K562 (cell line): ENCODE results near the gene SFXN2. TPM values are rescaled to one million over a fixed set of nuclear protein-coding genes. Genes with fewer than 3 reads are reported as not detected.

Experiments
- ADNP ChIP-seq: fragments of 200-800 bp; sonication (Bioruptor generic); IDR thresholded peaks from 2 replicates; pipeline ENCODE4 v1.6.1; 2016; ENCODE audit warnings: missing genetic modification characterization, missing compliant biosample characterization
- CBFA2T3 ChIP-seq: fragments of 450-650 bp; IDR thresholded peaks from 2 replicates; pipeline ENCODE4 v1.6.1; 2017
- CBX3 ChIP-seq, 2 experiments: IDR thresholded peaks; 1 replicate in 1 of 2; 2 replicates in 1 of 2; pipeline ENCODE4 v1.6.1; 2012; ENCODE audit warnings: inconsistent platforms in 2 of 2, low read length in 2 of 2, borderline replicate concordance in 1 of 2, control low read depth in 1 of 2
- CCNT2 ChIP-seq: IDR thresholded peaks from 2 replicates; pipeline ENCODE4 v1.6.1; 2011; ENCODE audit warnings: borderline replicate concordance, low read depth, mild to moderate bottlenecking, moderate library complexity, mixed read lengths, low read length; ENCODE audit not compliant: insufficient read length; ENCODE audit errors: extremely low read depth
- CXXC5 ChIP-seq: fragments of 250-450 bp; sonication (Bioruptor Pico); IDR thresholded peaks from 2 replicates; pipeline ENCODE4 v1.8.0; 2022; ENCODE audit warnings: inconsistent platforms, mild to moderate bottlenecking, moderate library complexity
- EP400 ChIP-seq: fragments of 450-650 bp; IDR thresholded peaks from 2 replicates; pipeline ENCODE4 v1.6.1; 2017; ENCODE audit warnings: antibody characterized with exemption, mild to moderate bottlenecking, moderate library complexity
- JUND ChIP-seq, 2 experiments: IDR thresholded peaks; 2 replicates in 1 of 2; 3 replicates in 1 of 2; pipeline ENCODE4 v1.6.1; 2011; ENCODE audit warnings: borderline replicate concordance in 2 of 2, low read depth in 2 of 2, low read length in 2 of 2, improper control_type of control experiment in 1 of 2, missing biosample characterization in 1 of 2, missing genetic modification characterization in 1 of 2, missing genetic modification reagents in 1 of 2
- MED1 ChIP-seq: sonication (generic); formaldehyde crosslinking; IDR thresholded peaks from 2 replicates; pipeline ENCODE4 v1.8.1; 2023; ENCODE audit warnings: missing genetic modification reagents, borderline replicate concordance
- MYC ChIP-seq, 2 experiments: fragments of 250-450 bp in 1 of 2; sonication (Bioruptor Pico) in 1 of 2; IDR thresholded peaks; 2 replicates each; pipeline versions ENCODE4 v1.5.1 to v1.6.1; 2012 to 2021; ENCODE audit warnings: low read depth in 2 of 2, borderline replicate concordance in 1 of 2, improper control_type of control experiment in 1 of 2, low read length in 1 of 2, mild to moderate bottlenecking in 1 of 2, moderate library complexity in 1 of 2
- RCOR1 ChIP-seq, 2 experiments: IDR thresholded peaks; 2 replicates each; pipeline ENCODE4 v1.6.1; 2012; ENCODE audit warnings: low read depth in 2 of 2, low read length in 2 of 2, borderline replicate concordance in 1 of 2, improper control_type of control experiment in 1 of 2
- STAT5A ChIP-seq: IDR thresholded peaks from 2 replicates; pipeline ENCODE4 v1.6.1; 2012; ENCODE audit warnings: low read length, inconsistent platforms, borderline replicate concordance
- TAL1 ChIP-seq: fragments of 450-650 bp; IDR thresholded peaks from 2 replicates; pipeline ENCODE4 v1.6.1; 2016; ENCODE audit warnings: mild to moderate bottlenecking
- TBL1XR1 ChIP-seq, 2 experiments: IDR thresholded peaks; 2 replicates each; pipeline ENCODE4 v1.6.1; 2012; ENCODE audit warnings: improper control_type of control experiment in 2 of 2, low read length in 2 of 2, mild to moderate bottlenecking in 1 of 2
- TRIM24 ChIP-seq, 2 experiments: fragments of 450-650 bp; IDR thresholded peaks; 2 replicates each; pipeline ENCODE4 v1.6.1; 2016
- VEZF1 ChIP-seq: fragments of 200-800 bp; sonication (Bioruptor generic); IDR thresholded peaks from 2 replicates; pipeline ENCODE4 v1.6.1; 2017; ENCODE audit warnings: missing genetic modification characterization, missing compliant biosample characterization
- ZBTB7A ChIP-seq: IDR thresholded peaks from 2 replicates; pipeline ENCODE4 v1.6.1; 2011; ENCODE audit warnings: low read depth, mild to moderate bottlenecking, low read length, moderate library complexity, borderline replicate concordance; ENCODE audit not compliant: control insufficient read depth
- ZMIZ1 ChIP-seq, 2 experiments: fragments of 150-350 bp in 1 of 2; IDR thresholded peaks; 2 replicates each; pipeline ENCODE4 v1.6.1; 2012 to 2016; ENCODE audit warnings: low read depth in 2 of 2, low read length in 2 of 2, mild to moderate bottlenecking in 1 of 2, moderate library complexity in 1 of 2
- ZNF274 ChIP-seq: IDR thresholded peaks from 2 replicates; pipeline ENCODE4 v1.6.1; 2011; ENCODE audit warnings: low read depth, mild to moderate bottlenecking, low read length, moderate library complexity, borderline replicate concordance
- ZNF644 ChIP-seq: fragments of 200-800 bp; sonication (Bioruptor generic); IDR thresholded peaks from 2 replicates; pipeline ENCODE4 v1.6.1; 2016; ENCODE audit warnings: low read depth, missing genetic modification characterization, missing compliant biosample characterization
- ZNF766 ChIP-seq: fragments of 200-800 bp; sonication (Bioruptor generic); conservative IDR thresholded peaks from 2 replicates; pipeline ENCODE4 v1.6.1; 2016; ENCODE audit warnings: missing genetic modification characterization, missing compliant biosample characterization
- polyA plus RNA-seq, 8 experiments: library from polyadenylated mRNA; depleted of rRNA in 4 of 8; stranded (reverse) in 5 of 8; unstranded in 3 of 8; fragments of >200 nt; fragmentation: Nextera tagmentation in 2 of 8; fragmentation: Illumina TruSeq in 1 of 8; extraction: Ambion mirVana in 2 of 8; extraction: Trizol in 1 of 8; gene quantifications; 2 replicates each; pipeline versions ENCODE4 v1.2.1 to v1.2.3, GENCODE V29; 2011 to 2014; ENCODE audit warnings: inconsistent platforms in 1 of 8, missing spikeins in 1 of 8
- total RNA-seq, 7 experiments: library from RNA; depleted of rRNA in 6 of 7; stranded (reverse); fragments of >200 nt in 6 of 7; fragmentation: Illumina TruSeq in 2 of 7; extraction: Trizol in 2 of 7; gene quantifications; 2 replicates each; pipeline versions ENCODE4 v1.2.1 to v1.2.3, GENCODE V29; 2011 to 2021; ENCODE audit warnings: low replicate concordance in 1 of 7

SFXN2 gene
- total and polyA plus RNA-seq, 9 of the 15 experiments (the other 6 are each of a cell fraction or from before 2014, with no cell fraction given) = 7.3 to 23.8 (median 15.7) TPM

GRCh38 chr10:102763037-102763607, 48.7 kb downstream of the SFXN2 start (continued):
- TF ChIP-seq EP400 (0 out of 2 replicates have a peak, but pooled peaks have one; percentile 11), ZNF274 (no peak), ZMIZ1 (IDR thresholded peaks at IDR 0.05; ENCODE audit: low read depth in 2 of 2, low read length in 2 of 2) (0 out of 4 replicates have a peak, but pooled peaks of 1 of the 2 experiments have one; percentile 34), ZNF644 (tag) (0 out of 2 replicates have a peak, but pooled peaks have one; percentile 62), CBX3 (IDR thresholded peaks at IDR 0.05; ENCODE audit: borderline replicate concordance in 1 of 2, low read length in 2 of 2) (peak in 1 of 2 experiments; percentile 44; a peak in 1 of 3 replicates), CXXC5 (peak; percentile 48; the same call in 1 of the 2 replicates), ADNP (tag) (peak; percentile 67), STAT5A (peak; percentile 63; the same call in 1 of the 2 replicates), MED1 (CRISPR knock-in tag) (no peak), MYC (IDR thresholded peaks at IDR 0.05; ENCODE audit: low read depth, low read length) (no peak), MYC (CRISPR knock-in tag; IDR thresholded peaks at IDR 0.05; ENCODE audit: borderline replicate concordance, low read depth) (no peak), RCOR1 (IDR thresholded peaks at IDR 0.05; ENCODE audit: borderline replicate concordance in 1 of 2, low read depth in 2 of 2, low read length in 2 of 2) (peak; percentile 22 to 75; a peak in 3 of 4 replicates), CCNT2 (peak; percentile 62), TAL1 (peak; percentile 88), TRIM24 (IDR thresholded peaks at IDR 0.05) (peak in 1 of 2 experiments; percentile 67; a peak in 2 of 4 replicates), ZNF766 (CRISPR knock-in tag) (0 out of 2 replicates have a peak, but pooled peaks have one; percentile 46), ZBTB7A (peak; percentile 58; the same call in 1 of the 2 replicates), JUND (IDR thresholded peaks at IDR 0.05; ENCODE audit: borderline replicate concordance, low read depth, low read length) (peak; percentile 10; the same call in 1 of the 2 replicates), JUND (tag; IDR thresholded peaks at IDR 0.05; ENCODE audit: borderline replicate concordance, low read depth, low read length) (no peak; the same call in 1 of the 3 replicates), CBFA2T3 (peak; percentile 95), VEZF1 (peak; percentile 27; the same call in 1 of the 2 replicates), TBL1XR1 (IDR thresholded peaks at IDR 0.05; ENCODE audit: low read length in 2 of 2) (peak in 1 of 2 experiments; percentile 55; a peak in 1 of 4 replicates)
